HG03064 (cell line): ENCODE results near the gene BTBD3.

Source experiments
- ATAC-seq: cut with Tn5 transposase; IDR thresholded peaks from one replicate; pipeline ENCODE4 v1.9.1; 2021; ENCODE audit warnings: low read depth; ENCODE audit not compliant: unreplicated experiment

The BTBD3 gene

DNA sequence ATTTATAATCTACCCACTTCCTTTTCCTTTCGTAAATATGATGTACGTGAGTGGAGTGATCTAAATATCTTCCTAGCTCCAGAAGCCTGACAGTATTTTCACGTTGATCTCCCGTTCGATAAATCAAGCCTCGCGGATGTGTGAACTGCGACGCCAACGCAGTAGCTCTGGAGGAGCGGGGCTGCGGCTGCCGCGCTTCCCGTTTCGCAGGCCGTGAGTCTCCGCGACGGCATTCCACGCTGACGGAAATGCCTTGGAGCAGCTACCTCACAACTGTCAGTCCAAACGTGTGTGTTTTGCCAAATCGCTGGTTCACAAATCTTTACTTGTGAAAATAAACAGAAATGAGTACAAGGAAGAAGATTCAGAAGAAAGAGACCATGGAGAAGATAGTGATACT is 41.2 kb downstream of the BTBD3 start:
- ATAC-seq, result no peak

DNA sequence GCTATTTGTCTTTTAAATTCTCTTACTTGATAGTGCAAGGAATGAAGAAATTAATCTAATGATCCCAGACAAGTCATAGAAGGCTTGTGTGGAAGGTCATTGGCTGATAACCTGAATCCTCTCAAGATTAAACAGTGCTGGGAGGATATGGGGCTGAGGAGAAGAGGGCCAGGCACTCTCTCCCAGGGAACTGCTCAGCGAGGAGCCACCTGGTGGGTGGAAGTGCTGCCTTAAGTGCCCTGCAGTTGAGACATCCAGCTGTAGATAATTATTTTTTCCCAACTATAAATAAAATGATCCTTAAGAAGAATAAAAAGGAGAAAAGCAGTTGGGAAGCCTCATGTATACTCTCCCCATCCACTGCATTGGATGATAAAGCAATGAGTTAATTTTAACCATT is 47.9 kb downstream of the BTBD3 start:
- no peak for ATAC-seq

GRCh38 chr20:11966186-11966585 is 48.5 kb downstream of the BTBD3 start:
- ATAC-seq, result no peak

DNA sequence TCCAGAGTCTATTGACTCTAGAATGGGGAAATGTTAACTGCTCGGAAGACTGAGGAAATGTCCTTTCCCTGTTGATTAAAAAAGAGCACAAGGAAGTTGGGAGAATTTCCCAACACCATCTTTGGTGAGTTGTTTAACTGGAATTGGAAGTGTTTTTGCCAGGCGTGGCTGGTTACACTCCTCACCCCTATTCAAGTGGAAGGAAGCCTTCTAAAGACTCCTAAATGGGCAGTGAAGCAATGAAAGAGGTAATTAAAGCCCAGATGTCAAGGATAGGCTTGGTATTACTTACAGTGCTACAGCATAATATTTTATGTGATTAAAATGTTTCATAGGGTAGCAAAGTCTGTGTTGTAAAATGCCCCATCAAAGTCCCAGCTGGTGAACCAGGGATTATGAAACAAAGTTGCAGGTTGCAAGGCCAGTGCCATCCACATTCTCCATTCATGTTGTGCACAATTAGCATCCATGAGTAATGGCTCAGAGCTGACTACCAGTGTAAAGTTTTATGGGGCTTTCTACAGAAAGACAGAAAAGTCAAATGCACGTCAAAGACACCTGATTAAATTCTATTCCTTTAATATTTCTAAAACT is 52.6 kb downstream of the BTBD3 start:
- no peak for ATAC-seq

- no peak for ATAC-seq
Observed at GRCh38 chr20:11972478-11972877, 54.8 kb downstream of the BTBD3 start.
